K562 (cell line): ENCODE results near the gene PLEKHA7. TPM values are rescaled to one million over a fixed set of nuclear protein-coding genes. Genes with fewer than 3 reads are reported as not detected.

Experiments
- CCNT2 ChIP-seq: IDR thresholded peaks from 2 replicates; pipeline ENCODE4 v1.6.1; 2011; ENCODE audit warnings: borderline replicate concordance, low read depth, mild to moderate bottlenecking, moderate library complexity, mixed read lengths, low read length; ENCODE audit not compliant: insufficient read length; ENCODE audit errors: extremely low read depth
- NR1H2 ChIP-seq: sonication (generic); formaldehyde crosslinking; IDR thresholded peaks from 2 replicates; pipeline ENCODE4 v1.4.0; 2020; ENCODE audit warnings: mild to moderate bottlenecking, missing genetic modification reagents
- PTBP1 ChIP-seq: fragments of 200-400 bp; formaldehyde crosslinking; IDR thresholded peaks from 2 replicates; pipeline ENCODE4 v1.6.1; 2017; ENCODE audit warnings: low read depth, low read length
- ZNF263 ChIP-seq: sonication (generic); formaldehyde crosslinking; IDR thresholded peaks from 2 replicates; pipeline ENCODE4 v1.8.0; 2022; ENCODE audit warnings: mild to moderate bottlenecking, missing genetic modification reagents, borderline replicate concordance
- ZNF561 ChIP-seq: fragments of 450-650 bp; formaldehyde crosslinking; conservative IDR thresholded peaks from 2 replicates; pipeline ENCODE4 v1.4.0; 2020; ENCODE audit warnings: mild to moderate bottlenecking, moderate library complexity
- polyA plus RNA-seq, 8 experiments: library from polyadenylated mRNA; depleted of rRNA in 4 of 8; stranded (reverse) in 5 of 8; unstranded in 3 of 8; fragments of >200 nt; fragmentation: Nextera tagmentation in 2 of 8; fragmentation: Illumina TruSeq in 1 of 8; extraction: Ambion mirVana in 2 of 8; extraction: Trizol in 1 of 8; gene quantifications; 2 replicates each; pipeline versions ENCODE4 v1.2.1 to v1.2.3, GENCODE V29; 2011 to 2014; ENCODE audit warnings: inconsistent platforms in 1 of 8, missing spikeins in 1 of 8
- total RNA-seq, 7 experiments: library from RNA; depleted of rRNA in 6 of 7; stranded (reverse); fragments of >200 nt in 6 of 7; fragmentation: Illumina TruSeq in 2 of 7; extraction: Trizol in 2 of 7; gene quantifications; 2 replicates each; pipeline versions ENCODE4 v1.2.1 to v1.2.3, GENCODE V29; 2011 to 2021; ENCODE audit warnings: low replicate concordance in 1 of 7
- TF ChIP-seq, protein P1 (sequence below), 3 experiments: fragments of 200-800 bp in 1 of 3; fragments of 250-450 bp in 1 of 3; fragments of 450-650 bp in 1 of 3; sonication (Bioruptor Pico) in 1 of 3; sonication (Bioruptor generic) in 1 of 3; formaldehyde crosslinking in 1 of 3; IDR thresholded peaks; 2 replicates each; pipeline versions ENCODE4 v1.6.1 to v1.8.0; 2016 to 2022; ENCODE audit warnings: mild to moderate bottlenecking in 2 of 3, missing genetic modification characterization in 2 of 3, missing compliant biosample characterization in 1 of 3, moderate library complexity in 1 of 3
- TF ChIP-seq, protein P2 (sequence below): sonication (generic); formaldehyde crosslinking; IDR thresholded peaks from 2 replicates; pipeline ENCODE4 v1.8.1; 2023; ENCODE audit warnings: mild to moderate bottlenecking, missing genetic modification reagents
- TF ChIP-seq, protein P3 (sequence below): fragments of 250-450 bp; sonication (Bioruptor Pico); IDR thresholded peaks from 2 replicates; pipeline ENCODE4 v1.8.0; 2022; ENCODE audit warnings: inconsistent platforms, mild to moderate bottlenecking, moderate library complexity, borderline replicate concordance
- TF ChIP-seq, protein P4 (sequence below): fragments of 250-450 bp; sonication (Bioruptor Pico); IDR thresholded peaks from 2 replicates; pipeline ENCODE4 v1.8.0; 2022; ENCODE audit warnings: moderate library complexity, mild to moderate bottlenecking, inconsistent platforms

Gene PLEKHA7
- total and polyA plus RNA-seq, 9 of the 15 experiments (the other 6 are each of a cell fraction or from before 2014, with no cell fraction given): 0.06 to 0.77 (median 0.20) TPM; not detected in 1

DNA sequence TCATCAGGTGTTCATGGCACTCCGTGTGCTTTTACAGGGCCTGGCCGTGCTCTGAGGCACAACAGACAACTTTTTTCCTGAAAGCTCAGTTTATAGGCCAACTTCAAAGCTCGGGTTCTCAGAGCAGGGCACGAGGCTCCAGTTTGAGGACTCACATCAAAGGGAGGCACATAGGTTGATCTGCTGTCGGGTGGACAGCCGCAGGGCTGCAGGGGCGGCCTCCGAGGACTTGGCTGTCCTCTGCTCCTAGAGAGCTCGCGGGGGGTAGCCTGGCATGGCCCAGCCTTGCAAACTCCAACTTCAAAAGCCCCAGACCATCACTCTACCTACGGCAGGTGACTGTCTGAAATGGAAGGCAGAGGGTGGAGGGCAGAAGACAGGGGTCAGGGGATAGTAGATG is 244.2 kb downstream of the PLEKHA7 start (continued):
- TF ChIP-seq, protein P1, sequence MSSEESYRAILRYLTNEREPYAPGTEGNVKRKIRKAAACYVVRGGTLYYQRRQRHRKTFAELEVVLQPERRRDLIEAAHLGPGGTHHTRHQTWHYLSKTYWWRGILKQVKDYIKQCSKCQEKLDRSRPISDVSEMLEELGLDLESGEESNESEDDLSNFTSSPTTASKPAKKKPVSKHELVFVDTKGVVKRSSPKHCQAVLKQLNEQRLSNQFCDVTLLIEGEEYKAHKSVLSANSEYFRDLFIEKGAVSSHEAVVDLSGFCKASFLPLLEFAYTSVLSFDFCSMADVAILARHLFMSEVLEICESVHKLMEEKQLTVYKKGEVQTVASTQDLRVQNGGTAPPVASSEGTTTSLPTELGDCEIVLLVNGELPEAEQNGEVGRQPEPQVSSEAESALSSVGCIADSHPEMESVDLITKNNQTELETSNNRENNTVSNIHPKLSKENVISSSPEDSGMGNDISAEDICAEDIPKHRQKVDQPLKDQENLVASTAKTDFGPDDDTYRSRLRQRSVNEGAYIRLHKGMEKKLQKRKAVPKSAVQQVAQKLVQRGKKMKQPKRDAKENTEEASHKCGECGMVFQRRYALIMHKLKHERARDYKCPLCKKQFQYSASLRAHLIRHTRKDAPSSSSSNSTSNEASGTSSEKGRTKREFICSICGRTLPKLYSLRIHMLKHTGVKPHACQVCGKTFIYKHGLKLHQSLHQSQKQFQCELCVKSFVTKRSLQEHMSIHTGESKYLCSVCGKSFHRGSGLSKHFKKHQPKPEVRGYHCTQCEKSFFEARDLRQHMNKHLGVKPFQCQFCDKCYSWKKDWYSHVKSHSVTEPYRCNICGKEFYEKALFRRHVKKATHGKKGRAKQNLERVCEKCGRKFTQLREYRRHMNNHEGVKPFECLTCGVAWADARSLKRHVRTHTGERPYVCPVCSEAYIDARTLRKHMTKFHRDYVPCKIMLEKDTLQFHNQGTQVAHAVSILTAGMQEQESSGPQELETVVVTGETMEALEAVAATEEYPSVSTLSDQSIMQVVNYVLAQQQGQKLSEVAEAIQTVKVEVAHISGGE (CRISPR knock-in tag; IDR thresholded peaks at IDR 0.05): no peak
- TF ChIP-seq, protein P2, sequence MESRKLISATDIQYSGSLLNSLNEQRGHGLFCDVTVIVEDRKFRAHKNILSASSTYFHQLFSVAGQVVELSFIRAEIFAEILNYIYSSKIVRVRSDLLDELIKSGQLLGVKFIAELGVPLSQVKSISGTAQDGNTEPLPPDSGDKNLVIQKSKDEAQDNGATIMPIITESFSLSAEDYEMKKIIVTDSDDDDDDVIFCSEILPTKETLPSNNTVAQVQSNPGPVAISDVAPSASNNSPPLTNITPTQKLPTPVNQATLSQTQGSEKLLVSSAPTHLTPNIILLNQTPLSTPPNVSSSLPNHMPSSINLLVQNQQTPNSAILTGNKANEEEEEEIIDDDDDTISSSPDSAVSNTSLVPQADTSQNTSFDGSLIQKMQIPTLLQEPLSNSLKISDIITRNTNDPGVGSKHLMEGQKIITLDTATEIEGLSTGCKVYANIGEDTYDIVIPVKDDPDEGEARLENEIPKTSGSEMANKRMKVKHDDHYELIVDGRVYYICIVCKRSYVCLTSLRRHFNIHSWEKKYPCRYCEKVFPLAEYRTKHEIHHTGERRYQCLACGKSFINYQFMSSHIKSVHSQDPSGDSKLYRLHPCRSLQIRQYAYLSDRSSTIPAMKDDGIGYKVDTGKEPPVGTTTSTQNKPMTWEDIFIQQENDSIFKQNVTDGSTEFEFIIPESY (CRISPR knock-in tag): no peak
- TF ChIP-seq CCNT2 (no peak), ZNF263 (CRISPR knock-in tag) (no peak), NR1H2 (no peak), PTBP1 (no peak), ZNF561 (CRISPR knock-in tag) (no peak)
- TF ChIP-seq, protein P3, sequence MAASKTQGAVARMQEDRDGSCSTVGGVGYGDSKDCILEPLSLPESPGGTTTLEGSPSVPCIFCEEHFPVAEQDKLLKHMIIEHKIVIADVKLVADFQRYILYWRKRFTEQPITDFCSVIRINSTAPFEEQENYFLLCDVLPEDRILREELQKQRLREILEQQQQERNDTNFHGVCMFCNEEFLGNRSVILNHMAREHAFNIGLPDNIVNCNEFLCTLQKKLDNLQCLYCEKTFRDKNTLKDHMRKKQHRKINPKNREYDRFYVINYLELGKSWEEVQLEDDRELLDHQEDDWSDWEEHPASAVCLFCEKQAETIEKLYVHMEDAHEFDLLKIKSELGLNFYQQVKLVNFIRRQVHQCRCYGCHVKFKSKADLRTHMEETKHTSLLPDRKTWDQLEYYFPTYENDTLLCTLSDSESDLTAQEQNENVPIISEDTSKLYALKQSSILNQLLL (CRISPR knock-in tag): no peak
- TF ChIP-seq, protein P4, sequence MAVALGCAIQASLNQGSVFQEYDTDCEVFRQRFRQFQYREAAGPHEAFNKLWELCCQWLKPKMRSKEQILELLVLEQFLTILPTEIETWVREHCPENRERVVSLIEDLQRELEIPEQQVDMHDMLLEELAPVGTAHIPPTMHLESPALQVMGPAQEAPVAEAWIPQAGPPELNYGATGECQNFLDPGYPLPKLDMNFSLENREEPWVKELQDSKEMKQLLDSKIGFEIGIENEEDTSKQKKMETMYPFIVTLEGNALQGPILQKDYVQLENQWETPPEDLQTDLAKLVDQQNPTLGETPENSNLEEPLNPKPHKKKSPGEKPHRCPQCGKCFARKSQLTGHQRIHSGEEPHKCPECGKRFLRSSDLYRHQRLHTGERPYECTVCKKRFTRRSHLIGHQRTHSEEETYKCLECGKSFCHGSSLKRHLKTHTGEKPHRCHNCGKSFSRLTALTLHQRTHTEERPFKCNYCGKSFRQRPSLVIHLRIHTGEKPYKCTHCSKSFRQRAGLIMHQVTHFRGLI (CRISPR knock-in tag): no peak
